ENCODE results near the gene PHF24.
"Not testable (repeated sequence)": the region's sequence is repeated elsewhere in the genome, so short reads cannot be mapped to it uniquely, and the experiment has no call there.

The PHF24 gene

GRCh38 chr9:34997379-34997781, 39.3 kb downstream of the PHF24 start:
- no peak for DNase-seq (ENCODE audit: low spot score)

DNA sequence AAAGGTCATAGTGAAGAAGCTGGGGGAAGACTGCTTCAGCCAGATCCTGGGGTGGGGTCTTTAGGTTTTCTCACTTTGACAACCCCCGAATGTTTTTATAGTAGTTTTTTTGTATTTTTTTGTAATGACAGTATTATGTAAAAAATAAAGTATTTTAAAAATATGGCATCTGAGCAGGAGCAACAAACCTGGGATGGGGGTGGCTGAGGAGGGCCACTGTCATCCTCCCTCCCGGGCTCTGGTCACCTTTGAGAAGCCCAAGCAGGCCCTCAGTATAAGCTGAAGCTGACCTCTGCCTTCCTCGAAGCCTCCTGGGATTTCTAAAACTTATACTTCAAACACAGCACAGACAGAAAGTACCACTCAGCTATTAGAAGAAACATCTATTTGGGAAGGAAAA, 40.2 kb downstream of the PHF24 start:
- no peak for DNase-seq (ENCODE audit: low spot score)

DNA sequence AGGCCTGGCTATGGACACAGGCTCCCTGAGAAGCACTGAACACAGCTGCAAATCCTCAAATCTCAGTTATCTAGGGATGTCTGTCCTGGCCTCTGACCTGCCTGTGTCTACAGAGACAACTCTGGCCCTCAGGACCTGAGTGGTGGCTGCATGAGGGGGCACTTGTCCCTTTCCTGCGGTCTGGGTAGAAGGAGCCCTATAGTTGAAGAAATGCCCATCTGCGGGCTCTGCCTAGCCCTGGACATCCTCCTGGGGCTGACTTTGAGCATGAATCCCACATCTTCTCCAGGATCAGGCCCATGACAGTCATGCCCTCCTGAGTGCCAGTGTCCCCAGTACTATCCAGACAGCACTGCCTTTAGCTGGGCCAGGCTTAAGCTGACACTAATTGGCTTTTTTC, 41.5 kb downstream of the PHF24 start:
- DNase-seq (ENCODE audit: low spot score) = no peak

DNA sequence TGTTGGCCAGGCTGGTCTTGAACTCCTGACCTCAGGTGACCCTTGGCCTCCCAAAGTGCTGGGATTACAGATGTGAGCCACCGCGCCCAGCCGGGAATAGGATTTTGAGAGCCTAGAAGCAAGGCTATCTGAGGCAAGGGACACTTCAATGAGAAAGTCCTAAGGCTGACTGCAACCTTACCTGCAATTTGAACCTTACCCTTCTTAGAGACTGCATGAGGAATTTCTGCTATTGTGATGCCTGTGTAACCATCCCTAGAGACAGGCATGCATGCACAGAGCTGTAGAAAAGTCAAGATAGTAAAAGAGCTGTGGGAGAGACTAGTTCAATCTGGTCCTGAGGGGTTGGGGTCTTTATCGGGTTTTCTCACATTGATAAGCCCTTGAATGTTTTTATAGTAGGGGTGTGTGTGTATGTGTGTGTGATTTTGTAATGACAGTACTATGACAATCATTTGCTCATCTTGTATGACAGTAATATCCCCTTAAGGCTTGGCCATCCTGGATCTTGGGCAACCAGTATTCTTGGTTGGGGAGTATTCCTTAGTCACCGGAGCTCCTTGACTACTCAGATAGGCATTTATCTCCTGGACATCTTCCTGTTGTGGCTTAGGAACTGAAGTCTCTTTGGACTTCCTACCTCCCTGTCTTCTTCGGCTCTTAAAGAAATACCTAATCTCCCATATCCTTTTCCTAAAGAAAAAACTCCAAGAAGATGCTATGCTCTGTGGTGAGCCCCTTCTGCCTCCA, 42.6 kb downstream of the PHF24 start:
- no peak for DNase-seq (ENCODE audit: low spot score)

- DNase-seq (ENCODE audit: low spot score) = no peak
Observed at GRCh38 chr9:35001285-35001677, 43.2 kb downstream of the PHF24 start.

DNA sequence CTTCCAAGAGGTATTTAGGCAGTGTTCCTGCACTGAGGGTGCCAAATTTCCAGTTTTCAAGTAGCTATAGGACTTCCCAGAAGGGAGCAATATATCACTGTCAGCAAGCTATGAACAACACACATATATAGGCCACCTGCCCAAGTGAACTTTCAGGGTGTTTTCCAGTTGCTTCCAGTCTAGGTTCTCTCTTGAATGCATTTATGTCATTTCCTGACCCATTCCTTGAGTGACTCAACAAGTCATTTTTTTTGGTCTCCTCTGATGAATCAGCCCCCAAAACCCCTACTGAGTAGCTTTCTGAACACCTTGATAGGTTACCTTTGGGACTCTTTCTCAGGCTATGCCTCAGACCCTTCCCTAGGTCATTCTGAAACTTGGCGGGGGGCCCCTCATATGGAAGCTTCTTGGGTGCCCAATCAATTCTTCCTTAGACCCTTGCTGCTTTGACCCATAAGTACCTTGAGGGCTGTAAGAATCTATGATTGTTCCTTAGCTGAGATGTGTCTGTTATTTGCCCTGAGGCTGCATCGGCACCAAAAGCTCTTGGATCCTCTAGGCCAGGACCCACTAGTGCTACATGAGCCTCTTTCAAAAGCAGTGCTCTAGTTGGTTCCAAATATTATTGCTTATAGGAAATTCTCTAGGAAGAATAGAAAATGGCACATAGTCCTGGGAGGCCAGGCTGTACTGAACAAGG, 43.9 kb downstream of the PHF24 start:
- no peak for DNase-seq (ENCODE audit: low spot score)

DNA sequence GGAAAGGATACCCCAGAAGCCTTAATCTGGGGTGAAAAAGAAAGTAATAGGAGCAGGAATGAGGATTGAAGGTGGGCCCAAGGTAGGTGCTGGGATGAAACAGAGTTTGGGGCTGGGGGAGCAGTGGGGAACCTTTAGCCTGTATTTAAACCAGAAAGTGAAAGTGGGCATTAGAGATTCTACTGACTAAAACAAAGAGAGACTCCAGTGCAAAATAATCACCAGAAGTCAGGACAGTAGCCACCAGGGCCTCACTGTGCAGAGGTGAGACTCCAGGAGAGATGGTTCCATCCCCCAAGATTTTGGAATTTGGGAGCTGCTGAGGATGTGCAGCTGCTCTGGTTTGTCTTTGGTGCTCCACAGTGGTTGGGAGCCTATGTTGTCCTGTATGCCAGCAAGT, 44.5 kb downstream of the PHF24 start:
- no peak for DNase-seq (ENCODE audit: low spot score)

DNA sequence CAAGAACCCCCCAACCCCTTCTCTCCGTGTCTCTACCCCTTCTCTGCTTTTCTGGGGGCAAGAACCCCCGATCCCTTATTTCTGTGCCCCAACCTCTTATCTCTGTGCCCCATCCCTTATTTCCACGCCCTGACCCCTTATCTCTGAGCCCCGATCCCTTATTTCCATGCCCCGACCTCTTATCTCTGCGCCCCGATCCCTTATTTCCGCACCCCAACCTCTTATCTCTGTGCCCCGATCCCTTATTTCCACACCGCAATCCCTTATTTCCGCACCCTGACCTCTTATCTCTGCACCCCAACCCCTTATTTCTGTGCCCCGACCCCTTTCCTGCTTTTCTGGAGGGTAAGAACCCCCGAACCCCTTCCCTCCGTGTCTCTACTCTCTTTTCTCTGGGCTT, 46.2 kb downstream of the PHF24 start:
- DNase-seq (ENCODE audit: low spot score) = not testable (repeated sequence)

DNA sequence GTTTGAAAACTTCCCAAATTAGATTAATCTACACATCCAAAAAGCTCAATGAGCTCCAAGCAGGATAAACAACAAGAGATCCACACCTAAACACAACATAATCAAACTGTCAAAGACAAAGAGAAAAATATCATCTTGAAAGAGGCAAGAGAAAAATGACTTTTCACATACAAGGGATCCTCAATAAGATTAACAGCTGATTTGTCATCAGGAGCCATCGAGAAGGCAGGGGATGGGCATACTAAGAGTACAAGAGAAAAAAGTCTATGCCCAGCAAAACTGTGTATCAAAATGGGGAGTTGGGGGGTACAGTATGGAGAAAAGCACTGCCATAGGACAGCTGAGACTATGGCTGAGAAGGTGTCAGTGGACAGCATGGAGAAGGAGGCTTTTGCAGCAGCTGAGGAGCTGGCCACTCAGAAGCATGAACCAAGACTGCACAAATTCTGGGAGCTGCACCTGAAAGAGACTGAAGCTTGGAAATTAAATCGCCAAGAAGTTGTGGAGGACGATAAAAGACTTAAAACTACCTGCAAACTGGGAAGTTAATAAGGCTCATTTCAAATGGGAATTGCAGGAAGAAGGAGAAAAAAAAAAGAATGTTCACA, 52.4 kb downstream of the PHF24 start:
- DNase-seq (ENCODE audit: low spot score) = no peak

DNA sequence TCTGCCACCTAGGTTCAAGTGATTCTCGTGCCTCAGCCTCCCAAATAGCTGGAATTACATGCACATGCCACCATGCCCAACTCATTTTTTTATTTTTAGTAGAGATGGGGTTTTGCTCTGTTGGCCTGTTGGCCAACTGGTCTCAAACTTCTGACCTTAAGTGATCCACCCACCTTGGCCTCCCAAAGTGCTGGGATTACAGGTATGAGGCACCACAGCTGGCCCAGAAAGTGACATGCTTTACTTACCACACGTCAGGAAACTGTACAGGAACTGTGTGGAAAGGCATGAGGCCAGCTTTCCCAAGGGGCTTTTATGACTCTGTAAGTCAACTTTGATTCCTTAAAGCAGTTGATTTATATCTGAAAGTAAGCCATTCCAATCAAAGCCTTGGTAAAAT, 56.4 kb downstream of the PHF24 start:
- DNase-seq (ENCODE audit: low spot score) = no peak

DNA sequence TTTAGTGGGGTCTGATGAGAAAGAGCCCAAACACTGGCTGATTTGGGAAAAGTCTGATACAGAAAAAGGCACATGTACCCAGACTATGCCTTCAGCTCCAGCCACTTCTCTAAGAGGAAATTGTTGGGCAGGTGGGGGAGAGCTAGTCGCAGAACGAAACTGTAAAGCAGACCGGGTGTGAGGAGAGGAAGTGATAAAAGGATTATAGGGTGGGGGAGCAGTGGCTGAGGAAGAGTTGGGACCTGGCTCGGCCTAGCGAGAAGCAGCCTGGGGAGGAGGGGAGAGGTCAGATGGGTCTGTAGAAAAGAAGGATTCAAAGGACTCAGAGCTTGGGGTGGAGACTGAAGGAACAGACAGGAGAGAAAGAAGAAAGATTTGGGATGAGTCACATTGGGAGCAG, 65.4 kb downstream of the PHF24 start:
- not testable (repeated sequence) for DNase-seq (ENCODE audit: low spot score)

DNA sequence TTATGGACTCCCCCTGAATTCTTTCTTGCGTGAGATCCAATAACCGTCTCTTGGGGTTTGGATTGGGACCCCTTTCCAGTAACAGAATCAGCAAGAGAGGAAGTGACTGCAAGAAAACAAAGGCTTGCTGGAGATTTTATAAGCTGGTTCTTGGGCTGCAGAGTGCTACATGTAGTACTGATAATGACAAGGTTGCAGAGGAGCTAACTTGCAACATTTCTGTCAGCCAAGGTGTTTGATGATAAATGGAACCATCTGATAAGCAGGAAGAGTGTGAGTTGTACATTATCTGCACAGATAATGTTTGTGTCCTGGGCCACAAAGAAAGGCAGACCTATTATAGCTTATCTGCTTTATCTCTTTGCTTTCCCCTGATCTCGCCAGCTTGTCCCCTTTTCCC, 68.6 kb downstream of the PHF24 start:
- DNase-seq (ENCODE audit: low spot score) = no peak

DNA sequence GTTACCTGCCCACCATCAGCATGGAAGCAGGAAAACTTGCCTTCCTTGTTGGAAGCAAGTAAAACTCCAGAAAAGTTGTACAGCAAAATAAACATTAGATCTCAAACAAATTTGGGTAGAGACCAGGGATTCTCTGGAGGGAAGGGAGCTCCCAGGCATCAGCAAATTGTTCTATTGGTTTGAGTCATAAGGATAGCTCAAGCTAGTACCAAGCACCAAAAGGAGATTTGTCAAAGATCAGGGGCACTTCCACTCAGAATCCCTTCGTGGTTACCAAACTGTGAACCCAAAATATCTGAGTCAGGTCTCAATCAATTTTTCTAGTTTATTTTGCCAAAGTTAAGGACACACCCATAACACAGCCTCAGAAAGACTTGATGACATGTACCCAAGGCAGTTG, 69.3 kb downstream of the PHF24 start:
- DNase-seq (ENCODE audit: low spot score) = no peak

DNA sequence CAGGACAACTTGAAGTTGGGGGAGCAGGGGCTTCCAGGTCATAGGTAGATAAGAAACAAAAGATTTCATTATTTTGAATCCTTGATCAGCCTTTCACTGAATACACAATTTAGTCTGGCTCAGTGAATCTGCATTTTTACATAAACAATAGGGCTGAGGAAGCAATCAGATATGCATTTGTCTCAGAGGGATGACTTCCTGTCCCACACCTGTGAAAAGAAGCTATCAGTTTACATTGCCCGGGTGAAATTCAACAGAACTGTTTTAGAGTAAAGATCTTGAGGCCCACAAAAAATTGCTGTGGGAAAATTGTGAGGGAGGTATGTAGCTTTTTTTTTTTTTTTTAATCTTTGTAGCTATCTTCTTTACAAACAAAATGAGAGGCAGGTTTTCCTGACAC, 69.8 kb downstream of the PHF24 start:
- DNase-seq (ENCODE audit: low spot score) = no peak

DNA sequence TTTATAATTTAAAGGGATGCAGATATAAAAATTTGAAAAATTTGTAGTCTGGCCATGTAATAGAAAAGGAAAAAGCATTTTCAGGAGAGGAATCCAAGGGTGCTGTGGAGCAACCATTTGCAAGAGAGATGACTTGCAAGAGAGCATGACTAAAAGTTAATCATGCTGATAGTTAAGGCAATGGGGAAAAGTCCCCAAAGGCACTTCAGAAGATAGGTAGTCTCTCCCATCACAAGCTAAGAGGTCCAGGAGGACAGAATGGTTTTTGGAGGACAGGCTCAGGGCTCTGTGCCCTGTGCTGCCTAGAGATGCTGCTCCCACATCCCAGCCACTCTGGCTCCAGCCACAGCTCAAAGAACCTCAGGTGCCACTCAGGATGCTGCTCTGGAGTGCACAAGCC, 70.3 kb downstream of the PHF24 start:
- no peak for DNase-seq (ENCODE audit: low spot score)

GRCh38 chr9:35029241-35029640, 71.2 kb downstream of the PHF24 start:
- no peak for DNase-seq (ENCODE audit: low spot score)

- DNase-seq (ENCODE audit: low spot score) = no peak
Observed at GRCh38 chr9:35029852-35030251, 71.8 kb downstream of the PHF24 start.

All from SW480 (cell line).